ENCODE results near the gene ANTXRL. TPM values are rescaled to one million over a fixed set of nuclear protein-coding genes. Genes with fewer than 3 reads are reported as not detected.
"Not testable (repeated sequence)": the region's sequence is repeated elsewhere in the genome, so short reads cannot be mapped to it uniquely, and the experiment has no call there.

ANTXRL gene
- polyA plus RNA-seq, 1 donor from 2014 or later, result not detected

- TF ChIP-seq, protein P1, sequence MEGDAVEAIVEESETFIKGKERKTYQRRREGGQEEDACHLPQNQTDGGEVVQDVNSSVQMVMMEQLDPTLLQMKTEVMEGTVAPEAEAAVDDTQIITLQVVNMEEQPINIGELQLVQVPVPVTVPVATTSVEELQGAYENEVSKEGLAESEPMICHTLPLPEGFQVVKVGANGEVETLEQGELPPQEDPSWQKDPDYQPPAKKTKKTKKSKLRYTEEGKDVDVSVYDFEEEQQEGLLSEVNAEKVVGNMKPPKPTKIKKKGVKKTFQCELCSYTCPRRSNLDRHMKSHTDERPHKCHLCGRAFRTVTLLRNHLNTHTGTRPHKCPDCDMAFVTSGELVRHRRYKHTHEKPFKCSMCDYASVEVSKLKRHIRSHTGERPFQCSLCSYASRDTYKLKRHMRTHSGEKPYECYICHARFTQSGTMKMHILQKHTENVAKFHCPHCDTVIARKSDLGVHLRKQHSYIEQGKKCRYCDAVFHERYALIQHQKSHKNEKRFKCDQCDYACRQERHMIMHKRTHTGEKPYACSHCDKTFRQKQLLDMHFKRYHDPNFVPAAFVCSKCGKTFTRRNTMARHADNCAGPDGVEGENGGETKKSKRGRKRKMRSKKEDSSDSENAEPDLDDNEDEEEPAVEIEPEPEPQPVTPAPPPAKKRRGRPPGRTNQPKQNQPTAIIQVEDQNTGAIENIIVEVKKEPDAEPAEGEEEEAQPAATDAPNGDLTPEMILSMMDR (IDR thresholded peaks at IDR 0.05; ENCODE audit: poor library complexity, severe bottlenecking), result no peak
Measured at GRCh38 chr10:46304062-46304461, 17.3 kb downstream of the ANTXRL start (continued).

GRCh38 chr10:46304671-46305070, 17.9 kb downstream of the ANTXRL start:
- H3F3A ChIP-seq (ENCODE audit: insufficient read depth, low read length, poor library complexity, severe bottlenecking); H3K36me3 ChIP-seq (ENCODE audit: insufficient read depth, low read length); H3K27ac ChIP-seq (ENCODE audit: low read length); H3K27me3 ChIP-seq (ENCODE audit: insufficient read depth, low read depth, low read length); H3K4me3 ChIP-seq (ENCODE audit: low read length); H3K9me2 ChIP-seq (ENCODE audit: insufficient read depth, low read length); H3K79me2 ChIP-seq (replicated peaks; ENCODE audit: insufficient read depth, low read length); H2AFZ ChIP-seq (ENCODE audit: low read depth, low read length); H4K20me1 ChIP-seq (ENCODE audit: insufficient read depth); H3K9ac ChIP-seq (ENCODE audit: low read length); H3K4me2 ChIP-seq (ENCODE audit: low read length); H3K9me3 ChIP-seq (ENCODE audit: low read length): not testable (repeated sequence)

DNA sequence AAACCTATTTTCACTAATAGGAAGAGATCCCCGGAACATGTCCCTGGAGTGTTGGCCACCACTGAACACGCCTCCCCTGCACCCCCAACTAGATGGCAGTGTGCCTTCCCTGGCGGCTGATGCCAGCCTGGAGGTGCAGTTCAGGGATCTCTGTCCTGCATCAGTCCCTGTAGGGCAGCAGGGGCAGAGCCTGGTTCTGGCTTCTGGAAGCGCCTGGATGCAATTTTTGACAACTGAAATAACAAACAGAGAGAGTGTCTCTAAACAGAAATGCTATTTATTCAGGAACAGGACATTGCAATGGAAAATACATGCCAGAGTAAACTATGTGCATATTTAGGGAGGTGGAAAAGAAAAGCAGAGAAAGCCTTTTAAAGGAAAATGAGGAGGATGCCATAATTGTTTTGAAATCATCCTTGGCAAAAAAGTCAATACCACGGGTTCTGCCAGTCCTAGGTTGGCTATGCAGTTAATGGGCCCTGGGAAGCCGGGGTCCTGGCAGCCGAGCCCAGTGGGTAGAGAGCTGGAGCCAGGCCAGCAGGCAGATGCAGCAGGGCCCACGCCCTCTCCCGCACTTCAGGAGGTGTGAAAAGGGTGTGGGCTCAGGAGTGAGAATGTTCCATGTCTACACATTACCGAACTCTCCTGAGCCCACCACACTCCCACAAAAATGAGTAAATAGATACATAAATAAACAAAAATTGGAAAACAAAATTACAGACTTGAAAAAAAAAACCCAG, 18.5 kb downstream of the ANTXRL start:
- Histone ChIP-seq H3K9me3 (ENCODE audit: low read length) (no peaks in the 10 kb centered on the region), H3K4me2 (ENCODE audit: low read length) (no peak overlapping the region), H2AFZ (ENCODE audit: low read depth, low read length) (no peak overlapping the region), H3K36me3 (ENCODE audit: insufficient read depth, low read length) (no peaks in the 10 kb centered on the region), H3K79me2 (replicated peaks; ENCODE audit: insufficient read depth, low read length) (no peaks in the 10 kb centered on the region), H3K9ac (ENCODE audit: low read length) (no peak overlapping the region), H3K4me3 (ENCODE audit: low read length) (no peak overlapping the region), H3K27ac (ENCODE audit: low read length) (no peak overlapping the region), H4K20me1 (ENCODE audit: insufficient read depth) (no peaks in the 10 kb centered on the region), H3F3A (ENCODE audit: insufficient read depth, low read length, poor library complexity, severe bottlenecking) (no peaks in the 10 kb centered on the region), H3K9me2 (ENCODE audit: insufficient read depth, low read length) (no peaks in the 10 kb centered on the region), H3K27me3 (ENCODE audit: insufficient read depth, low read depth, low read length) (no peaks in the 10 kb centered on the region)
- TF ChIP-seq, protein P1 (IDR thresholded peaks at IDR 0.05; ENCODE audit: poor library complexity, severe bottlenecking), result no peak
- TF ChIP-seq EP300 (conservative IDR thresholded peaks at IDR 0.05; ENCODE audit: poor library complexity, severe bottlenecking) (no peak), RAD21 (conservative IDR thresholded peaks at IDR 0.05) (no peak), SMC3 (conservative IDR thresholded peaks at IDR 0.05; ENCODE audit: poor library complexity) (no peak), MXI1 (conservative IDR thresholded peaks at IDR 0.05; ENCODE audit: poor library complexity, severe bottlenecking) (no peak), EZH2 (IDR thresholded peaks at IDR 0.05; ENCODE audit: borderline replicate concordance, insufficient read depth, low read length, poor library complexity, severe bottlenecking) (no peak), REST (IDR thresholded peaks at IDR 0.05; ENCODE audit: borderline replicate concordance) (no peak), POLR2AphosphoS5 (IDR thresholded peaks at IDR 0.05) (no peak), TAF1 (IDR thresholded peaks at IDR 0.05; ENCODE audit: low read depth) (no peak)

Data from neural cell (in vitro differentiated cells).